ENCODE measurements around the gene TP53RK.
A peak's percentile ranks its signal among the peaks of the same experiment; 100 is the strongest.
"Not testable (repeated sequence)": the region's sequence is repeated elsewhere in the genome, so short reads cannot be mapped to it uniquely, and the experiment has no call there.

Gene TP53RK

DNA sequence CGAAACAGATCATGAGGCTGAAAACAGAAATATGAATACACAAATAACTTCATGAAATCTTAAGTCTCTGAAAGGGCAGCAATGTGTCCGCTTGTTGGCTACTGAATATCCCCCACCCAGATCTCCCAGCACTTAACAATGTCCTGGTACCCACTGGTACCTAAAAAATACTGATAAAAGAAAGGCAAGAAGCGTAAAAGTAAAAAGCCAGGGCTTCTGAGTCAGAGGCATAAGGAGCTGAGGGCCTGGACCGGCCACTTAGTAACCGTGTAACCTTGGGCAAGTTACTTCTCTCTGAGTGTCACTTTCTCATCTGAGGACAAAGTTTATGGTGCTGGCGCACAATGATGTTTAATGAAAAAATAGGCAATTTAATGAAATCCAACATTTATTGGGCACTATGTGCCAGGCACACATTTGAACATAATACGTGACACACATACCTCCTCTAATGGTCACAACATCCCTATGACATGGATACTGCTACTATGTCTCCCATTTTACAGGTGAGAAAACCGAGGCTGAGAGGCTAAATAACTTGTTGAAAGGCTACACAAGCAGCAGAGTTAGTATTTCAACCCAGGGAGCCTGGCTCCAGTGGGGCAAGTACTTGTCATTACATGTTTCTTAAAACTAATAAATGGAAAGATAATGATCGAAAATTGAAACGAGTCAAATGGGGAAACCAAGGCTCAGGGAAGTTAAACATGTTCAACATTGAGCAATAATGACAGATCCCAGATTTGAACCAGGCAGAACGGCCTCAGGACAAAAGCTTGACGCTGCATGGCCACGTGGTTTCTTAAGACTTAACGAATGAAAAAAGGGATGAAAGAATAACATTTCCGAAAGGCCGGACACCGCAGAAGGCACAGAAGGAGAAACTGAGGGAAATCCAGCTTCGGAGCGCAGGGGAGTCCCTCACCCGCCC is 828 bp downstream of the TP53RK start:
- H3K27ac ChIP-seq: peak overlapping the region; percentile 67 to 99 (median 96)
- peak overlapping the region; percentile 76 to 93 (median 83) for H3K4me3 ChIP-seq

DNA sequence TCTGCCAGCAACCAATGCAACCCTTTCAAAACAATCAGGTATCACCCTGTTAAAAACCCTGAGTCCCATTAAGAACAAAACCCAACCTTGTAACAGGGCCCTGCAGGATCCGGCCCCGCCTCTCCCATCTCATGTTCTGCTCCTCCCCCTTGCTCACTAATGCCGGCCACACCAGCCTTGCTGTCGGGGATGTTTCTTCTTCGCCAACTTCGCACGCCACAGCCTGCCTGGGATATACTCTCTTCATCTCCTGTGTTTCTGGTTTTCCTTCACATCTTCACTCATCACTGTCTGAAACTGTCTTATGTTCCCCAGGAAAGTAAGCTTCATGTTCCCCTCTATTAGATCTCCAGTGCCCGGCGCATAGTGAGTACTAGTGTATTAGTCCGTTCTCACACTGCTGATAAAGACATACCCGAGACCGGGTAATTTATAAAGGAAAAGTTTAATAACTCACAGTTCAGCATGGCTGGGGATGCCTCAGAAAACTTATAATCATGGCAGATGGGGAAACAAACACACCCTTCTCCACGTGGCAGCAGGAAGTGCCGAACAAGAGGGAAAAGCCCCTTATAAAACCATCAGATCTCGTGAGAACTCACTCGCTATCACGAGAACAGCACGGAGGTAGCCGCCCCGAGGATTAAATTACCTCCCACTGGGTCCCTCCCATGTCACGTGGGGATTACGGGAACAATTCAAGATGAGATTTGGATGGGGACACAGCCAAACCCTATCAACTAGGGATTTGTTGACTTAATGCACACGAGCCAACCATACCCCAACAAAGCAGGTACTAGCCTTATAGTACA is 5.1 kb downstream of the TP53RK start:
- H3K4me3 ChIP-seq: peak overlapping the region in 3 of 7 experiments; percentile 4 to 23 (median 12)

DNA sequence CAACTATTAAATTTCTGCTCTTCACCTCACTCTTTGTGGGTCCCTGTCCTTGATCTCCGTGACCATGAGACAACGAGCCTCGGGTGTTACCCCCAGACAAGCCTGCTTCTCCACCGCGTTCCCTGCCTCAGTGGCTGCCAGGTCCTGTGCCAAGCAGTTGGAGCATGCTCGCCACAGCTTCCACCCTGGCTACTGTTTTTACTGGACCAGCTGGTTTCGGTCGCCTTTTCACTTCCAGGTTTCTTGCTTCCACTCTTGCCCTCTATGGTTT is 5.6 kb downstream of the TP53RK start:
- Histone ChIP-seq H3K4me3 (peak overlapping the region in 3 of 7 experiments; percentile 4 to 23 (median 12)), H3K27ac (peak overlapping the region in 12 of 21 experiments; percentile 9 to 81 (median 64))

More for the DNA sequence above, 5.1 kb downstream of the TP53RK start:
- H3K27ac ChIP-seq: peak overlapping the region in 16 of 21 experiments; percentile 9 to 81 (median 64)

DNA sequence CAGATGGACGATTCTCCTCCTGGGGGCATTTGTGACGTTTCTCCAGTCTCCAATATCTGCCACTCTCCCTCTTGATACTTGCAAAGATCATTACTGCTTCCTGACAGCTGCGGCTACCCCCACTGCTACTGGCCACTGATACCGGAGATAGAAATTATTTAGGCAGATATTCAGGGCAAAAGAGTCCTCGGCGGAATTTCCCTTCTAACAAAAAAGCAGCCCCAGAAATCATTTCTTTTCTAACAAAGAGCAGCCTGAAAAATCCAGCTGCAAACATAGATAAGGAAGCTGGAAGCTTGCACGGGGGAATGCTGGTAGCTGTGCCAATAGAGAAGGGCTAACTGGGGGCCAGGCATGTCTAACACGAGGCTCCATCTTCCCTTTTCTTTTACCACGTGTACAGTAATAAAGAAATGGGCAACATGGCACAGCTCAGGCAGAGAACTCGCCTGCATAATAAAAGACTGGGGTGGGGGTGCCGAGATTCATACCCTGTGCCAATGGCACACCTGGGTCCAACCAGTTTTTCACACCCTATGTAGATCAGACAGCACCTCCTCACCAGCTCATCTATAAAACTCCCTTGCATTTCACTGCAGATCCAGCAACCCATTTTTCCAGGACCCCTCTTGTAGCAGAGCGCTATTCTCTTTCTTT is 6.1 kb downstream of the TP53RK start:
- peak overlapping the region in 3 of 7 experiments; percentile 4 to 23 (median 12) for H3K4me3 ChIP-seq
- H3K27ac ChIP-seq: peak overlapping the region in 12 of 21 experiments; percentile 9 to 81 (median 64)

DNA sequence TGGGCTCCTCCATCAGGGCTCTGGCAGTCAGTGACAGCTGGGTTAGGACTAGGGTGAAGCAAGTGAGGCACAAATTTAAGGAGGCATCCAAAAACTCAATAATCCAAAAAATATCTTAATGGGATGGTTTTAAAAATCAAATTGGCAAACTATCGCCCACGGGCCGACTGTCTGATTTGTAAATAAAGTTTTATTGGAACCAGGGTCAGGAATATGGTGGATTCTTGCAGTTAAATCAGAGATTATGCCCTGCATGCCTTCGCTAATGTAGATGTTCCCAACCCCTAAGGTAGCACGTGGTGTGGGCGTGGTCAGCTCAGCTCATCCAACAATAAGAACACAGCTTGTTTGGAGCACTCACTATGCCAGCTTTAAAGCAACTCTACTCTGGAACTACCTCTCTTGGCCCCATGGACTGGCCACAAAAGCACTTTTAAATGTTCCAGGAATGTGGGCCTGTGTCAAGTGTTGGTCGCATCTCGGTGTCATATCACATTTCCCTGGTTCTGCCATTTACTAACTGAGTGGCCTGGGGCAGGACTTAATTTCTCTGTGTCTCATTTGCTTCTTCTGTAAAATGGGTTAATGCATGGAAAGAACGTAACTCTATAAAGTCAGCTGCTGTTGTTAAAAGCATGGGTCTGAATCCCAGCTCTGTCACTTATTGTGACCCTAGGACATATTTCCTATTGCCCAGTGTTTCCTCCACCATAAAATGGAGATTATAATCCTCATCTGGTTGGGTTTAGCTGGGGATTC is 7.0 kb downstream of the TP53RK start:
- Histone ChIP-seq H3K27ac (no peak overlapping the region), H3K4me3 (no peak overlapping the region)

DNA sequence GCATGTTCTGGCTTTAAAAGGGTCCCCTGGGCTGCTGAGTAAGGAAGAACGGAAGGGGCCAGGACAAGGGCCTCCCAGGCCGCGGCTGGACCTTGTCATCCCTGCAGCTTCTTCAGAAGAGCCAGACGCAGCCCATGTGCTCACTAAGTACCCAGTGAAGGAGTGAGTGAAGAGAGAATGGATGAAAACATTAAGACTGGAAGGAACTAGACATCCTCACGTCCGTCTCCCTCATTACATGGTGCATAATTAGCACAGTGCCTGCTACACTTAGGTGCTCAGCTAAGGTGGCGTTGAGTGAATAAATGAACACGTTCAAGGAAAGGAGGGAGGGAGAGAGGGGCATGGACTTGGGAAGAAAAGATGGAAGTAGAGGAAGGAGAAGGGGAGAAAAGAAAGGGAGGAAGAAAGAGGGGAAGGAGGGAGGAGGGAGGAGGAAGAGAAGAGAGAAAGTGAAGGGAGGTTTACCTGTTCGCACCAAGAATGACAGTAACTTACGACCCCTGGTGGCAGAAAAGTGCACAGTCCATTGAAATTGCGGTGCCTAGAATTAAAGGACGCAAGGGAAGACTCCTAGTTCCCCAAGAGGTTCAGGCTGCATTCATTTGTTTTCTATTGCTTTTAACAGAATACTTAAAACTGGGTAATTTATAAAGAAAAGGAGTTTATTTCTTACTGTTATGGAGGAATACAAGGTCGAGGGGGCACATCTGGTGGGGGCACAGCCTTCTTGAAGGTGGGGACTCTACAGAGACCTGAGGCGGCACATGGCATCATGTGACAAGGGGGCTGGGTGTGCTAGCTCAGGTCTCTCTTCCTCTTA is 8.0 kb downstream of the TP53RK start:
- Histone ChIP-seq H3K4me3 (no peak overlapping the region), H3K27ac (no peak overlapping the region)

DNA sequence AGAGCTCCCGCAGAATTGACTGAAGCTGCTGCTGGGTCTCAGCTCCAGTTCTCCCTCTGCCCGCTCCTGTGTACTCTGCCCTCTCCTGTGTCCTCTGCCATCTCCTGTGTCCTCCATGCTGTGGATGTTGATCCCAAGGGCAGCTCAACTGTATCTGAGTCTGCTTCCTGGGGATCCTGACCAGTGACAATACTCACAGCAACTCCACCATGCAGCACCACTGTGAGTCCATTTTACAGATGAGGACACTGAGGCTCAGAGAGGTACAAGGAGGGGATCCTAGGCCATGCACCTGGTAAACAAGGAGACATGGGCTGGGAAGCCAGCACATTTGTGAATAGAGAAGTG is 8.6 kb downstream of the TP53RK start:
- no peak overlapping the region for H3K27ac ChIP-seq
- no peak overlapping the region for H3K4me3 ChIP-seq

DNA sequence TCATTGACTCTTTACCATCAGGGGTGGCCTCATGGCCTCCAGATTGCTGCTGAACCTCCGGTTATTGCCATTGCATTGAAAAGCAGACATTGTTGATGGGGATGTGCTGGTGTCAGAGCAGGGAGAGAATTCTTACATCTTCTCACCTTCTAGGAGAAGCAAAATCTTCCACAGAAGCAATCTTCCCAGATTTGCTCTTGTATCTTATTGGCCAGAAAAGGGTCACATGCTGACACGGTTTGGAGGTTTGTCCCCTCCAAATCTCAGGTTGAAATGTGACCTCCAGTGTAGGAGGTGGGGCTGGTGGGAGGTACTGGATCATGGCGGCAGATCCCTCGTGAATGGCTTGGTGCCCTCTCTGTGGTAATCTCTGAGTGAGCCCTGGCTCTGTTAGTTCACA is 10.7 kb downstream of the TP53RK start:
- H3K4me3 ChIP-seq: no peak overlapping the region
- no peak overlapping the region for H3K27ac ChIP-seq

DNA sequence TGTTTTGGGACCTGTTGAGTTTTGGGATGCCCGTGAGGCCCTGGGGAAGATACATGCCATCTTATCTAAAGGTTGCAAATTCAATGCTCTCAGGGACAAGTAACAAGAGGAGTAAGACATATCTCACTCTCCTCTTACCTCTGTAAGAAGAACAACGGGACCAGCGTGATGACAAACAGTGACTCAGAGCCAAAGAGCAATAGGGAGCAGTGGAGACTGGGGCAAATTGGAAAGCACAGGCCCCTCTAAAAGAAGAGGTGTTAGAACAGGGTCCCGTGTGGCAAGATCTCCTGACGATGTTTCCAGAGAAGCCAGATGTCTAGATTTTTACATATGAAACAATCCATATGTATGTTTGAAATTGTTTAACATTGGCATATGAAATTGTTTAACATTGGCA is 11.6 kb downstream of the TP53RK start:
- Histone ChIP-seq H3K27ac (no peak overlapping the region), H3K4me3 (no peak overlapping the region)

DNA sequence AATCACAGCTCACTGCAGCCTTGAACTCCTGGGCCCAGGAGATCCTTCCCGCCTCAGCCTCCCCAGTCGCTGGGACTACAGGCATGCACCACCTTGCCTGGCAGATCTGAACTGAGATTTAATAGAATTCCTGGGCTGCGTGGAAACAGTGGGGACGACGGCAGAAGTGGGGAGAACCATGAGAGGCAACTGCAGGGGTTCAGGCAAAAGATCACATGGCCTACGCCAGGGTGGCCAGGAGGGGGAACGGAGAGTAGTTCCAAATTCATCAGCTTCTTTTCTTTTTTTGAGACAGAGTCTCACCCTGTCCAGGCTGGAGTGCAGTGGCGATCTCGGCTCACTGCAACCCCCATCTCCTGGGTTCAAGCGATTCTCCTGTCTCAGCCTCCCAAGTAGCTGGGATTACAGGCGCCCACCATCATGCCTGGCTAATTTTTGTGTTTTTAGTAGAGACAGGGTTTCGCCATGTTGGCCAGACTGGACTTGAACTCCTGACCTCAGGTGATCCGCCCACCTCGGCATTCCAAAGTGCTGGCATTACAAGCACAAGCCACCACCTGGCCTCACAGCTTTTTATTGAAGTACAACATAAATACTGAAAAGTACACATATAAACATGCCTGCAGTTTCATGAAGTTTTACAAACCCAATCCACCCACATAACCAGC is 12.5 kb downstream of the TP53RK start:
- not testable (repeated sequence) for H3K27ac ChIP-seq, H3K4me3 ChIP-seq

DNA sequence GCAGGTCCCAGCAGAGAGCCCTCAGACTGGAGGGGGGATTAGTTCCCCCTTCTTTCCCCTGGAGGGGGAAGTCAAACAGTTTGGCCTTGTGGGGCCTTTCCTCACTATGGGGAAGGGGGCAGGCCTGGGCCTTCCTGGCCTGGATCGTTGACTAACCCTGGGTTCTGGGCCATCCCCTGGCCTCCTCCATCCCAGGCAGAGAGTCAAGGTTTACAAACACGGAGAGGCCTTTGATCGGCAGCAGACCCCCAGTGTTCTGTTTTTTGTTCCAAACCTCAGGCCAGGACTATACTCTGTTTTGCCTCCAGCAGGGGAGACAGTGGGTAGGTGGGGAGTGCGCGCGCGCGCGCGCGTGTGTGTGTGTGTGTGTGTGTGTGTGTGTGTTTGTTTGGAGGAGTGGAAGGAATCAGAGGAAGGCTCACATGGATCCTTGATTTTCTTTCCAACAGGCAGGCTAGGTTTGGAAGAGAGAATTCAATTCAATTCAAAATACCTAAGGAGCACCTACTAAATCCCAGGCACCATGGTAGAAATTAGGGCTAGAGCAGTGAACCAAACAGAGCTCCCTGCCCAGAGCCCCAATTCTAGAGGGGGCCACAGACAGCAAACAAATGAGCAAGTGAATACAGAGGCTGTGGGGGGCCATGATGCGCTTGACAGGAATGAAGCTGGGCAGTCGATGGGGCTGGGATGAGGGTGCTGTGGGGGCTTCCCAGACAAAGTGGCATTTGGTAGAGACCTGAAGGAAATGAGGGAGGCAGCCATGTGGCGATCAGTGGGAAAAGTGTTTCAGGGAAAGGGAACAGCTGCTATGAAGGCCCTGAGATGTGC is 14.8 kb downstream of the TP53RK start:
- Histone ChIP-seq H3K27ac (no peak overlapping the region), H3K4me3 (no peak overlapping the region)

DNA sequence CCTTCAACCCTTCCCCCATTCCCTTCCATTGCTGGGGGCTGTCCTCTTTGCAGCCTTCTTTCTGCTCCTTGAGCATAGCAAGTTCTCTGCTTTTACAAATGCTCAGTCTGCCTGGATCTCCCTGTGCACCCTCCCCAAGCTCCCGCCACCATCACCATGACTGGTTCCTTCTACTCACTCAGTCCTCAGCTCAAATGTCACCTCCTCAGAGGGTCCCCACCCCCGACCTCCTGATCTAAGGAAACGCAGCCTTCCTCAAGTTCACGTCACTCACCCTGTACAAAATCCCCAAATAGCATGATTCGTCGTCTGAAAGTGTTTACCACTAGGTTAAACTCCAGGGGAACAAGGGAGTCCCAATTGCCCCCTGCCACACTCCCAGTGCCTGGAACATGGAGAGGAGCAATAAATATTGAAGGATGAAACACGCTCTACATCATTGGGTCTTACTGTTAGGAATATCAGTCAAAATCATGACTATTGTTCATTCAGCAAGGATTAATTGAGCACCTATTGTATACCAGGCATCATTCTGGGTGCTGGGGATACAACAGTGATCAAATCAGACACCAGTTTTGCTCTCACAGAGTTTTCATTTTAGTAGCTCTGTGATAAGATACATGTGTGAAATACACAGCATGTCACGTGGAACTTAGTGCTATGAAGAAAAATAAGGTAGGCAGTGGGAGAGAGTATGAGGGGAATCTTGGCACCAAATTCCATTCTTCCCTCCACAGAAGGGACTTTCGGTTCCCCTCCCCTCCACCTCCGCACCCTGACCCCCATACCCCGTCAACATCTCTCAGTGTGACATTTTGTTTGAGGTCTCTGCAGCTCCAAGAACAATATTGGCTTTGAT is 15.6 kb downstream of the TP53RK start:
- no peak overlapping the region for H3K4me3 ChIP-seq
- H3K27ac ChIP-seq: no peak overlapping the region

DNA sequence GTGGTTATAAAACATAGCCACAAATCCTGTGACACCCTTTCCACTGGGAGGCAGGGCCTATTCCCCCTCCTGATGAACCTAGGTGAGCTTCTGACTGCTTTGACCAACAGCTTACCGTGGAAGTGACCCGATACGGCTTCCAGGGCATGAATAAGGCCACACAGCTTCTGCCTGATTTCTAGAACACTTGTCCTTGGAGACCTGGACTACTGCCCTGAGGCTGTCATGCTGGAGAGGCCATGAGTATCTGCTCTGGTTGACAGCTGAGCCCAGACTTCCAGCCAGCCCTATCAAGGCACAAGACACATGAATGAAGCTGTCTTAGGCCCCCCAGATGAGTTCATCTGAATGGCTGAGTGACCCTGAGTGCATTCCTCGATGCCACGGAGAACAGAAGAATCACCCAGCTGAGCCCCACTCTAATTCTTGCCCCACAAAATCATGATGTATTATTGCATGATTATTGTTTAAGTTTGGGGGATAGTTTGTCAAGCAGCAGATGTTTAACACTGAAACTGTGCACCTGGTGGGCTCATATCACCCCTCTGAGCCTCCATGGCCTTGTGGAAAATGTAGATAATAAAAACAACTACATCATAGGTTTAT is 16.6 kb downstream of the TP53RK start:
- Histone ChIP-seq H3K27ac (no peak overlapping the region), H3K4me3 (no peak overlapping the region)

DNA sequence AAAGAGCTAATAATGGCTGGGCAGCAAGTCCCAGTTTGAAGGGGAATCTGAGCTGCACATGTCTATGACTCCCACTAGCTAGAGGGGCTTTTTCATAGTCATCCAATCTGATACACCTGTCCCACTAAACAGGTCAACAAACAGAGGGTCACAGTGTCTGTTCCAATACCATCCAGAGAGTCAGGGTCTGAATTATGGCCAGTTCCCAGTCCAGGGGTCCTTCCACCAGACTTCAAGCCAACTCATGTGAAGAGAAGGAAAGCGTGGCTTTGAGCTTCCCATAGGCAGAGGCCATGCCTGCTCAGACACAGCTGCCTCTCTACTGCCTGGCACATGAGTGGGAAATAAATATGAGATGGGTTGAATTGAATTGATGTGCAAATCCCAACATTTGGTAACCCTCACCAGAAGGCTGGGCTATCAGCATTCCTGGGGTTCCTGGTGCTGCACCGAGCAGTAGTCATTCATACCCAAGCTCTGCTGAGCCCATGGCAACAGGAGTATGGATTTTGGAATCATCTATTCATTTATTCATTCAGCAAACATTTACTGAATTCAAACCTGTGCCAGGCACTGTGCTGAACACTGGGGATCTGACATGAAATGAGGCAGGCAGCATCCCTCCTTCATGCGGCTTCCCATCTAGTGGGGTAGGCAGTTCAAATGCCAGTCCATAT is 17.2 kb downstream of the TP53RK start:
- Histone ChIP-seq H3K4me3 (no peak overlapping the region), H3K27ac (no peak overlapping the region)
